GM12874 (cell line): Measurements from ENCODE around the gene SETD1A.

Experiments used
- CTCF ChIP-seq: IDR thresholded peaks from 2 replicates; pipeline ENCODE4 v1.5.1; 2011; ENCODE audit warnings: low read depth, mild to moderate bottlenecking, control low read depth, low read length, moderate library complexity; ENCODE audit not compliant: insufficient read depth

SETD1A gene

GRCh38 chr16:31006086-31006385, 48.5 kb downstream of the SETD1A start:
- TF ChIP-seq CTCF: no peak

- TF ChIP-seq CTCF: no peak
Measured at GRCh38 chr16:31006589-31006988, 49.0 kb downstream of the SETD1A start.

GRCh38 chr16:31007684-31008083, 50.1 kb downstream of the SETD1A start:
- no peak for TF ChIP-seq CTCF

- TF ChIP-seq CTCF: no peak
Measured at GRCh38 chr16:31008149-31008548, 50.6 kb downstream of the SETD1A start.

GRCh38 chr16:31008551-31008950, 51.0 kb downstream of the SETD1A start:
- no peak for TF ChIP-seq CTCF

- no peak for TF ChIP-seq CTCF
Measured at GRCh38 chr16:31009120-31009519, 51.6 kb downstream of the SETD1A start.

GRCh38 chr16:31009894-31010584, 52.5 kb downstream of the SETD1A start:
- no peak for TF ChIP-seq CTCF
